ENCODE data around the gene NCAM1.

GRCh38 chr11:113142508-113142907 lies 181.3 kb downstream of the NCAM1 start:
- TF ChIP-seq CTCF (IDR thresholded peaks at IDR 0.05; ENCODE audit: insufficient read depth, low read length) (no peak), POLR2AphosphoS5 (IDR thresholded peaks at IDR 0.05; ENCODE audit: low read depth) (no peak), SPI1 (IDR thresholded peaks at IDR 0.05; ENCODE audit: borderline replicate concordance, low read depth) (no peak)

Data from HL-60 (cell line).